PC-9 (cell line): ENCODE results near the gene APIP. TPM values are rescaled to one million over a fixed set of nuclear protein-coding genes. Genes with fewer than 3 reads are reported as not detected.
"Not testable (repeated sequence)": the region's sequence is repeated elsewhere in the genome, so short reads cannot be mapped to it uniquely, and the experiment has no call there.

Source experiments
- BruUV-seq: library from RNA; stranded (reverse); fragments of 400-500 nt; replicated peaks from 2 replicates; lab custom pipeline; 2021; lab: Mats Ljungman, UMichigan
- CTCF ChIA-PET: fragments of 300-600 bp; sonication (Branson Sonifier 250); formaldehyde crosslinking; loops from one replicate; lab custom pipeline; 2022; ENCODE audit warnings: antibody characterized with exemption; lab: Charles Lee
- POLR2A ChIA-PET: fragments of 300-600 bp; sonication (Branson Sonifier 250); formaldehyde crosslinking; loops from one replicate; lab custom pipeline; 2022; ENCODE audit warnings: antibody characterized with exemption; ENCODE audit not compliant: unreplicated experiment; lab: Charles Lee
- DNase-seq, 2 experiments: peaks; one replicate each; pipeline versions ENCODE4 v3.0.0 to v3.0.0-alpha.2; 2015 to 2022; ENCODE audit warnings: mixed read lengths in 1 of 2
- H2AFZ ChIP-seq: fragments of 200-600 bp; sonication (generic); 2 replicates; pipeline ENCODE4 v1.8.1; 2017; ENCODE audit warnings: antibody characterized with exemption
- H3F3A ChIP-seq: fragments of 200-600 bp; sonication (generic); 2 replicates; pipeline ENCODE4 v1.8.1; 2017; ENCODE audit warnings: antibody characterized with exemption, mild to moderate bottlenecking, low read depth; ENCODE audit not compliant: insufficient read depth
- H3K27ac ChIP-seq: fragments of 200-600 bp; sonication (generic); 2 replicates; pipeline ENCODE4 v1.6.1; 2016; ENCODE audit warnings: mixed run types
- H3K27me3 ChIP-seq: fragments of 200-600 bp; sonication (generic); 2 replicates; pipeline ENCODE4 v1.6.1; 2016; ENCODE audit warnings: low read depth, mixed run types; ENCODE audit not compliant: insufficient read depth
- H3K36me3 ChIP-seq: fragments of 200-600 bp; sonication (generic); 2 replicates; pipeline ENCODE4 v1.6.1; 2016; ENCODE audit warnings: low read depth, mixed run types
- H3K4me1 ChIP-seq: fragments of 200-600 bp; sonication (generic); replicated peaks from 2 replicates; pipeline ENCODE4 v1.6.1; 2016; ENCODE audit warnings: mixed run types; ENCODE audit not compliant: insufficient read depth
- H3K4me2 ChIP-seq: fragments of 200-600 bp; sonication (generic); 2 replicates; pipeline ENCODE4 v1.6.1; 2017; ENCODE audit warnings: mixed run types
- H3K4me3 ChIP-seq: fragments of 200-600 bp; sonication (generic); 2 replicates; pipeline ENCODE4 v1.6.1; 2016; ENCODE audit warnings: mixed run types
- H3K79me2 ChIP-seq: fragments of 200-600 bp; sonication (generic); 2 replicates; pipeline ENCODE4 v1.6.1; 2017; ENCODE audit warnings: low read depth, mixed run types
- H3K9me2 ChIP-seq: fragments of 200-600 bp; sonication (generic); 2 replicates; pipeline ENCODE4 v1.8.1; 2017; ENCODE audit warnings: mild to moderate bottlenecking; ENCODE audit not compliant: insufficient read depth
- H3K9me3 ChIP-seq: fragments of 200-600 bp; sonication (generic); 2 replicates; pipeline ENCODE4 v1.8.1; 2016; ENCODE audit warnings: low read depth; ENCODE audit not compliant: insufficient read depth
- H4K20me1 ChIP-seq: fragments of 200-600 bp; sonication (generic); 2 replicates; pipeline ENCODE4 v1.8.1; 2017; ENCODE audit not compliant: insufficient read depth
- EZH2 ChIP-seq: fragments of 200-600 bp; sonication (generic); IDR thresholded peaks from 2 replicates; pipeline ENCODE4 v1.8.0; 2017; ENCODE audit warnings: antibody characterized with exemption, low read depth
- intact Hi-C: fragments of 100-400 bp; cut with micrococcal nuclease; formaldehyde crosslinking; loops from one replicate; pipeline ENCODE4 v1.10.0; 2022; ENCODE audit not compliant: unreplicated experiment
- total RNA-seq: library from RNA; stranded (reverse); gene quantifications from 2 replicates; pipeline ENCODE4 v1.2.3, GENCODE V29; 2021
- TF ChIP-seq, protein P1 (sequence below): fragments of 200-600 bp; sonication (generic); conservative IDR thresholded peaks from 2 replicates; pipeline ENCODE4 v1.6.1; 2017; ENCODE audit warnings: mixed run types, antibody characterized with exemption, mild to moderate bottlenecking, moderate library complexity

The APIP gene
- total RNA-seq, 1 experiment from 2014 or later = 41.0 TPM

- H3K27me3 ChIP-seq = no peaks in the 10 kb centered on the region
- no peaks in the 10 kb centered on the region for H3F3A ChIP-seq
- no peak overlapping the region for H3K4me2 ChIP-seq
- H3K4me1 ChIP-seq = no peaks in the 10 kb centered on the region
- H3K9me3 ChIP-seq = peaks cover 14% of the 10 kb centered on the region; the same call in 1 of the 2 replicates
- BruUV-seq = no TSS peak
- H3K4me3 ChIP-seq = no peak overlapping the region
- no peaks in the 10 kb centered on the region for H4K20me1 ChIP-seq
- ChIA-PET CTCF (interaction anchor here (0.6 to 0.7 kb wide), 2 partner anchors 8 to 67 kb away, joined by 3 to 5 read pairs; no protein-coding TSS in a partner anchor), POLR2A (interaction anchor here (0.7 kb wide), 1 partner anchor 892 kb away, joined by 3 read pairs; no protein-coding TSS in a partner anchor)
- DNase-seq = no peak
- H3K9me2 ChIP-seq = no peaks in the 10 kb centered on the region
- no peaks in the 10 kb centered on the region for H3K36me3 ChIP-seq
- H2AFZ ChIP-seq = no peak overlapping the region
- H3K79me2 ChIP-seq = 0 out of 2 replicates have a peak, but pooled peaks cover 4% of the 10 kb centered on the region
- no peak for TF ChIP-seq EZH2
- TF ChIP-seq, protein P1, sequence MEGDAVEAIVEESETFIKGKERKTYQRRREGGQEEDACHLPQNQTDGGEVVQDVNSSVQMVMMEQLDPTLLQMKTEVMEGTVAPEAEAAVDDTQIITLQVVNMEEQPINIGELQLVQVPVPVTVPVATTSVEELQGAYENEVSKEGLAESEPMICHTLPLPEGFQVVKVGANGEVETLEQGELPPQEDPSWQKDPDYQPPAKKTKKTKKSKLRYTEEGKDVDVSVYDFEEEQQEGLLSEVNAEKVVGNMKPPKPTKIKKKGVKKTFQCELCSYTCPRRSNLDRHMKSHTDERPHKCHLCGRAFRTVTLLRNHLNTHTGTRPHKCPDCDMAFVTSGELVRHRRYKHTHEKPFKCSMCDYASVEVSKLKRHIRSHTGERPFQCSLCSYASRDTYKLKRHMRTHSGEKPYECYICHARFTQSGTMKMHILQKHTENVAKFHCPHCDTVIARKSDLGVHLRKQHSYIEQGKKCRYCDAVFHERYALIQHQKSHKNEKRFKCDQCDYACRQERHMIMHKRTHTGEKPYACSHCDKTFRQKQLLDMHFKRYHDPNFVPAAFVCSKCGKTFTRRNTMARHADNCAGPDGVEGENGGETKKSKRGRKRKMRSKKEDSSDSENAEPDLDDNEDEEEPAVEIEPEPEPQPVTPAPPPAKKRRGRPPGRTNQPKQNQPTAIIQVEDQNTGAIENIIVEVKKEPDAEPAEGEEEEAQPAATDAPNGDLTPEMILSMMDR = no peak
- H3K27ac ChIP-seq = no peak overlapping the region
- intact Hi-C loops = loop anchor here (5.0 to 10.0 kb wide), 3 partner anchors 733 to 1053 kb away; no protein-coding TSS in a partner anchor
Observed at GRCh38 chr11:34897171-34897870, 18.9 kb downstream of the APIP start.

GRCh38 chr11:34896191-34896590, 20.0 kb downstream of the APIP start:
- H3K36me3 ChIP-seq, POLR2A ChIA-PET, H4K20me1 ChIP-seq, H3K4me3 ChIP-seq, H3F3A ChIP-seq, H3K9me2 ChIP-seq, H3K79me2 ChIP-seq, H3K27ac ChIP-seq, DNase-seq, H2AFZ ChIP-seq, H3K27me3 ChIP-seq, BruUV-seq, H3K4me2 ChIP-seq, H3K4me1 ChIP-seq, CTCF ChIA-PET: not testable (repeated sequence)
- intact Hi-C loops = loop anchor here (5.0 to 10.0 kb wide), 3 partner anchors 731 to 1051 kb away; no protein-coding TSS in a partner anchor
- peaks cover 14% of the 10 kb centered on the region; the same call in 1 of the 2 replicates for H3K9me3 ChIP-seq

DNA sequence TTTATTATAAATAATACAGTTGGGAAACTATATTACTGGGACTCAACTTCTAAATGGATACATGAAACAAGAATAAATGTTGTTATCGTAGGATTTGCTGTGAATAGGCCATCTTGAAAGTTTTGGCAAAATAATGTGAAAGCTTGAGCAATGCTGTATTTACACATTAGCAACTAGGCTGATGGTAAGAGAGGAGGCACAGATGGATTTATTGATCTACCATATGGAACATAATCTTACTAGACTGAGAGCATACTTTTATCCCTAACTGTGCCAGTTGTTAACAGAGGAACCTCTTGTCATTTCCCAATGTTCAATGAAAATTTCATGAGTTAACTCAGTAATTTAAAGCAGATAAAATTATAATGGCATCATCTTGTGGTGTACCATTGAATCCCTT, 22.8 kb downstream of the APIP start:
- ChIA-PET CTCF (interaction anchor here (0.8 to 2.5 kb wide), 2 partner anchors 308 to 381 kb away, joined by 3 to 9 read pairs; no protein-coding TSS in a partner anchor), POLR2A (no interaction called here)
- H2AFZ ChIP-seq = no peak overlapping the region
- no peak overlapping the region for H3K4me2 ChIP-seq
- no peak for DNase-seq
- H3K4me3 ChIP-seq = no peak overlapping the region
- 0 out of 2 replicates have a peak, but pooled peaks cover 3% of the 10 kb centered on the region for H3K36me3 ChIP-seq
- intact Hi-C loops = loop anchor here (5.0 to 10.0 kb wide), 3 partner anchors 526 to 1049 kb away; no protein-coding TSS in a partner anchor
- H3K9me2 ChIP-seq = no peaks in the 10 kb centered on the region
- BruUV-seq = no TSS peak
- H3K79me2 ChIP-seq = 0 out of 2 replicates have a peak, but pooled peaks cover 3% of the 10 kb centered on the region
- H3K4me1 ChIP-seq = peaks cover 16% of the 10 kb centered on the region
- H3F3A ChIP-seq = peaks cover 5% of the 10 kb centered on the region; the same call in 1 of the 2 replicates
- TF ChIP-seq EZH2 = no peak
- TF ChIP-seq, protein P1 = no peak
- no peaks in the 10 kb centered on the region for H3K27me3 ChIP-seq
- no peaks in the 10 kb centered on the region for H3K9me3 ChIP-seq
- H3K27ac ChIP-seq = no peak overlapping the region
- H4K20me1 ChIP-seq = no peaks in the 10 kb centered on the region
